ENCODE measurements around the gene CCDC87.

DNA sequence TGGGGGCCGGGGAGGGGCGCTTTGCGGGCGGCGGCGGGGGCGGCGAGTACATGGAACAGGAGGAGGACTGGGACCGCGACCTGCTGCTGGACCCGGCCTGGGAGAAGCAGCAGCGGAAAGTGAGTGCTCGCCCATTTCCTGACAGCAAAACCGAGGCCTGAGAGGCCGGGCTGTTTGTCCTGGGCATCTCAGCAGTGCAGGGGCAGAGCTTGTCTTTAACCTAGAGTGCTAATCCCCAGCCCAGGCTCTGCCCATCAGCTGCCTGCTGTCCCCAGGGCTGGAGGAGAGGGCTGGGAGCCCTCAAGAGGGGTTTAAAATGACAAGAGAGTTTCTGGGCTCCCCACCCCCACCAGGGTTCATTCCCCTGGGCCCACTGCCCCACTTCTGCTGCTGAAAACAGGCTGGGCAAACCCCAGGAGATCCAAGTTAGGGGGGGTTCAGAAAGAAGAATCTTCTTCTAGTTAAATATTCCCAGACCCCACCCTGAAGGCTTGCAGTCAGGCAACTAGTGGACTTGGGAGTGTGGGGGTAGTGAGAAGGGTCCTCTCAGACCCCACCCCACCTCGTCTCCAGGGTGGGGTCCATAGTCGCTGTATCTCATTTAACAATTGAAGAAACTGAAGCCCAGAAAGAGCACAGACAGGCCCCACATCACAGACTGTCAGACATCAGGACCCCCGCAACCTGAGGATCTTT is 45.7 kb downstream of the CCDC87 start:
- no peak for TF ChIP-seq CTCF (IDR thresholded peaks at IDR 0.05)
- TF ChIP-seq ZFX (IDR thresholded peaks at IDR 0.05; ENCODE audit: borderline replicate concordance) = no peak
